Calu3 (cell line): ENCODE data around the gene MGAT5. TPM values are rescaled to one million over a fixed set of nuclear protein-coding genes. Genes with fewer than 3 reads are reported as not detected.

Experiments
- BruUV-seq: library from RNA; stranded (reverse); fragments of 400-500 nt; replicated peaks from 2 replicates; lab custom pipeline; 2021; lab: Mats Ljungman, UMichigan
- CTCF ChIA-PET: fragments of 300-600 bp; sonication (Branson Sonifier 250); formaldehyde crosslinking; loops from one replicate; lab custom pipeline; 2022; ENCODE audit warnings: antibody characterized with exemption; lab: Charles Lee
- DNase-seq: peaks from one replicate; pipeline ENCODE4 v3.0.0; 2022
- H3K27ac Mint-ChIP-seq: one replicate; pipeline ENCODE4 v1.8.0; 2022; ENCODE audit warnings: mixed read lengths; ENCODE audit not compliant: unreplicated experiment
- H3K27me3 Mint-ChIP-seq: one replicate; pipeline ENCODE4 v1.8.0; 2022; ENCODE audit warnings: mixed read lengths; ENCODE audit not compliant: unreplicated experiment
- H3K36me3 Mint-ChIP-seq: one replicate; pipeline ENCODE4 v1.8.0; 2022; ENCODE audit warnings: mild to moderate bottlenecking, moderate library complexity, mixed read lengths; ENCODE audit not compliant: insufficient read depth, unreplicated experiment
- H3K4me1 Mint-ChIP-seq: one replicate; pipeline ENCODE4 v1.8.0; 2022; ENCODE audit warnings: mild to moderate bottlenecking, low read depth, mixed read lengths; ENCODE audit not compliant: unreplicated experiment
- H3K4me3 Mint-ChIP-seq: one replicate; pipeline ENCODE4 v1.8.0; 2022; ENCODE audit warnings: mild to moderate bottlenecking, low read depth, moderate library complexity, mixed read lengths; ENCODE audit not compliant: unreplicated experiment
- H3K9me3 Mint-ChIP-seq: one replicate; pipeline ENCODE4 v1.8.0; 2022; ENCODE audit warnings: low read depth, mixed read lengths; ENCODE audit not compliant: unreplicated experiment
- intact Hi-C: fragments of 100-400 bp; cut with micrococcal nuclease; formaldehyde crosslinking; loops from one replicate; pipeline ENCODE4 v1.10.0; 2022; ENCODE audit not compliant: unreplicated experiment
- total RNA-seq: library from RNA; stranded (reverse); gene quantifications from 2 replicates; pipeline ENCODE4 v1.2.3, GENCODE V29; 2022
- TF ChIP-seq, protein P1 (sequence below): fragments of 200-600 bp; IDR thresholded peaks from one replicate; pipeline ENCODE4 v1.8.0; 2022; ENCODE audit warnings: antibody characterized with exemption; ENCODE audit not compliant: unreplicated experiment

MGAT5 gene
- total RNA-seq, 1 experiment from 2014 or later, result 129 TPM

GRCh38 chr2:134344954-134345697 is 91.3 kb downstream of the MGAT5 start:
- H3K4me1 Mint-ChIP-seq, result no peaks in the 10 kb centered on the region
- H3K9me3 Mint-ChIP-seq, result no peaks in the 10 kb centered on the region
- TF ChIP-seq, protein P1, sequence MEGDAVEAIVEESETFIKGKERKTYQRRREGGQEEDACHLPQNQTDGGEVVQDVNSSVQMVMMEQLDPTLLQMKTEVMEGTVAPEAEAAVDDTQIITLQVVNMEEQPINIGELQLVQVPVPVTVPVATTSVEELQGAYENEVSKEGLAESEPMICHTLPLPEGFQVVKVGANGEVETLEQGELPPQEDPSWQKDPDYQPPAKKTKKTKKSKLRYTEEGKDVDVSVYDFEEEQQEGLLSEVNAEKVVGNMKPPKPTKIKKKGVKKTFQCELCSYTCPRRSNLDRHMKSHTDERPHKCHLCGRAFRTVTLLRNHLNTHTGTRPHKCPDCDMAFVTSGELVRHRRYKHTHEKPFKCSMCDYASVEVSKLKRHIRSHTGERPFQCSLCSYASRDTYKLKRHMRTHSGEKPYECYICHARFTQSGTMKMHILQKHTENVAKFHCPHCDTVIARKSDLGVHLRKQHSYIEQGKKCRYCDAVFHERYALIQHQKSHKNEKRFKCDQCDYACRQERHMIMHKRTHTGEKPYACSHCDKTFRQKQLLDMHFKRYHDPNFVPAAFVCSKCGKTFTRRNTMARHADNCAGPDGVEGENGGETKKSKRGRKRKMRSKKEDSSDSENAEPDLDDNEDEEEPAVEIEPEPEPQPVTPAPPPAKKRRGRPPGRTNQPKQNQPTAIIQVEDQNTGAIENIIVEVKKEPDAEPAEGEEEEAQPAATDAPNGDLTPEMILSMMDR, result no peak
- no TSS peak for BruUV-seq
- CTCF ChIA-PET, result no interaction called here
- H3K36me3 Mint-ChIP-seq, result peaks cover 4% of the 10 kb centered on the region
- DNase-seq, result no peak
- no peak overlapping the region for H3K4me3 Mint-ChIP-seq
- no peak overlapping the region for H3K27ac Mint-ChIP-seq
- no peaks in the 10 kb centered on the region for H3K27me3 Mint-ChIP-seq
- intact Hi-C loops, result no loop called here

GRCh38 chr2:134346141-134346540 is 92.3 kb downstream of the MGAT5 start:
- H3K4me1 Mint-ChIP-seq, result no peaks in the 10 kb centered on the region
- intact Hi-C loops, result no loop called here
- TF ChIP-seq, protein P1, result no peak
- no peak for DNase-seq
- CTCF ChIA-PET, result no interaction called here
- peaks cover 4% of the 10 kb centered on the region for H3K36me3 Mint-ChIP-seq
- no TSS peak for BruUV-seq
- no peaks in the 10 kb centered on the region for H3K27me3 Mint-ChIP-seq
- H3K4me3 Mint-ChIP-seq, result no peak overlapping the region
- H3K27ac Mint-ChIP-seq, result no peak overlapping the region
- no peaks in the 10 kb centered on the region for H3K9me3 Mint-ChIP-seq

GRCh38 chr2:134347756-134348155 is 93.9 kb downstream of the MGAT5 start:
- TF ChIP-seq, protein P1, result no peak
- BruUV-seq, result no TSS peak
- Mint-ChIP-seq H3K27me3 (no peaks in the 10 kb centered on the region), H3K4me1 (no peaks in the 10 kb centered on the region), H3K27ac (no peak overlapping the region), H3K4me3 (no peak overlapping the region), H3K36me3 (peaks cover 4% of the 10 kb centered on the region), H3K9me3 (no peaks in the 10 kb centered on the region)
- intact Hi-C loops, result no loop called here
- CTCF ChIA-PET, result interaction anchor here (0.6 kb wide), 1 partner anchor 65 kb away, joined by 5 read pairs; no protein-coding TSS in a partner anchor
- no peak for DNase-seq

GRCh38 chr2:134348239-134348638 is 94.4 kb downstream of the MGAT5 start:
- peaks cover 4% of the 10 kb centered on the region for H3K36me3 Mint-ChIP-seq
- H3K27me3 Mint-ChIP-seq, result no peaks in the 10 kb centered on the region

More at GRCh38 chr2:134348239-134348638, 94.4 kb downstream of the MGAT5 start:
- DNase-seq, result no peak
- TF ChIP-seq, protein P1, result no peak
- intact Hi-C loops, result no loop called here
- H3K4me1 Mint-ChIP-seq, result no peaks in the 10 kb centered on the region
- no peaks in the 10 kb centered on the region for H3K9me3 Mint-ChIP-seq
- H3K4me3 Mint-ChIP-seq, result no peak overlapping the region
- CTCF ChIA-PET, result interaction anchor here (0.6 kb wide), 1 partner anchor 64 kb away, joined by 5 read pairs; no protein-coding TSS in a partner anchor
- no peak overlapping the region for H3K27ac Mint-ChIP-seq
- BruUV-seq, result no TSS peak
